ENCODE data around the gene RAPSN. TPM values are rescaled to one million over a fixed set of nuclear protein-coding genes. Genes with fewer than 3 reads are reported as not detected.

The RAPSN gene
- total RNA-seq, 1 donor from 2014 or later: 2.2 TPM

DNA sequence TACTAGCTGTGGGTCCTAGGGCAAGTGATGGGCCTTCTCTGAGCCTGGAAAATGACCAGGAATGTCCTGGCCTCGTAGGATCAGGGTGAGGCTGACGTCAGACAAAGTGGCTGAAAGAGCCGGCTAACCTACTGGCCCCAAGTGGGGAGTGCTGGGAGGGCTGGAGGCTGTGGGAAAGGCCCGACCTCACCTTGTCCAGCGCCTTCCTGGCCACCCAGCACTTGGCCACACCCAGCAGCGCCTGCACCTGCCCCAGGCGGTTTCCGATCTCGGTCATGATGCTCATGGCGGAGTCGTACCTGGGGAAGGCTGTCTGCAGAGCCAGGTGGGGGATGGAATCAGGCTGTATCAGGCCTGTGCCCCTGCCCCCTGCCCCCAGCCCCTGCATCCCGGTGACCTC lies 7.5 kb downstream of the RAPSN start:
- Histone ChIP-seq H3K4me1 (peaks cover 20% of the 10 kb centered on the region), H3K9me3 (replicated peaks) (no peaks in the 10 kb centered on the region), H3K27ac (replicated peaks) (no peak overlapping the region), H3K36me3 (no peaks in the 10 kb centered on the region), H3K4me3 (no peak overlapping the region), H3K27me3 (ENCODE audit: low read depth) (no peaks in the 10 kb centered on the region)
- TF ChIP-seq, protein P1, sequence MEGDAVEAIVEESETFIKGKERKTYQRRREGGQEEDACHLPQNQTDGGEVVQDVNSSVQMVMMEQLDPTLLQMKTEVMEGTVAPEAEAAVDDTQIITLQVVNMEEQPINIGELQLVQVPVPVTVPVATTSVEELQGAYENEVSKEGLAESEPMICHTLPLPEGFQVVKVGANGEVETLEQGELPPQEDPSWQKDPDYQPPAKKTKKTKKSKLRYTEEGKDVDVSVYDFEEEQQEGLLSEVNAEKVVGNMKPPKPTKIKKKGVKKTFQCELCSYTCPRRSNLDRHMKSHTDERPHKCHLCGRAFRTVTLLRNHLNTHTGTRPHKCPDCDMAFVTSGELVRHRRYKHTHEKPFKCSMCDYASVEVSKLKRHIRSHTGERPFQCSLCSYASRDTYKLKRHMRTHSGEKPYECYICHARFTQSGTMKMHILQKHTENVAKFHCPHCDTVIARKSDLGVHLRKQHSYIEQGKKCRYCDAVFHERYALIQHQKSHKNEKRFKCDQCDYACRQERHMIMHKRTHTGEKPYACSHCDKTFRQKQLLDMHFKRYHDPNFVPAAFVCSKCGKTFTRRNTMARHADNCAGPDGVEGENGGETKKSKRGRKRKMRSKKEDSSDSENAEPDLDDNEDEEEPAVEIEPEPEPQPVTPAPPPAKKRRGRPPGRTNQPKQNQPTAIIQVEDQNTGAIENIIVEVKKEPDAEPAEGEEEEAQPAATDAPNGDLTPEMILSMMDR (IDR thresholded peaks at IDR 0.05; ENCODE audit: borderline replicate concordance): no peak
- DNase-seq: no peak
- intact Hi-C loops (cut with micrococcal nuclease): loop anchor here (10.0 kb wide), 1 partner anchor 57 kb away; no protein-coding TSS in a partner anchor

DNA sequence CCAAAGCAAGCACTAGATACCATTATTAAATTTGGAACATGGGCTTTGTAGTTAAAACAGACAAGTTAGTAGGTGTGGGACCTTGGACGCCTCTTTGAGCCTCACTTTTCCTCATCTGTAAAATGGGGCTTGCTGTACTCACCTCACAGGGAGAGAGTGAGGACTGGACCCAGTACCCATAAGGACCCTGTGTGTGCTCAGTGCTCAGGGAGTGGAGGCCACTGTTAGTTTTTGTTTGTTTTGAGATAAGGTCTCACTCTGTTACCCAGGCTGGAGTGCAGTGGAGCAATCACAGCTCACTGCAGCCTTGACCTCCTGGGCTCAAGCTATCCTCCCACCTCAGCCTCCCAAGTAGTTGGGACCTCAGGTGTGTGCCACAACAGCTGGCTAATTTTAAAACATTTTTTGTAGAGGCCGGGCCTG lies 8.9 kb downstream of the RAPSN start:
- no peaks in the 10 kb centered on the region for H3K27me3 ChIP-seq (ENCODE audit: low read depth)
- H3K4me1 ChIP-seq: peaks cover 20% of the 10 kb centered on the region
- H3K9me3 ChIP-seq (replicated peaks): no peaks in the 10 kb centered on the region
- DNase-seq: no peak
- H3K27ac ChIP-seq (replicated peaks): no peak overlapping the region
- H3K36me3 ChIP-seq: no peaks in the 10 kb centered on the region
- intact Hi-C loops (cut with micrococcal nuclease): loop anchor here (10.0 kb wide), 1 partner anchor 55 kb away; no protein-coding TSS in a partner anchor
- TF ChIP-seq, protein P1 (IDR thresholded peaks at IDR 0.05; ENCODE audit: borderline replicate concordance): no peak
- no peak overlapping the region for H3K4me3 ChIP-seq

DNA sequence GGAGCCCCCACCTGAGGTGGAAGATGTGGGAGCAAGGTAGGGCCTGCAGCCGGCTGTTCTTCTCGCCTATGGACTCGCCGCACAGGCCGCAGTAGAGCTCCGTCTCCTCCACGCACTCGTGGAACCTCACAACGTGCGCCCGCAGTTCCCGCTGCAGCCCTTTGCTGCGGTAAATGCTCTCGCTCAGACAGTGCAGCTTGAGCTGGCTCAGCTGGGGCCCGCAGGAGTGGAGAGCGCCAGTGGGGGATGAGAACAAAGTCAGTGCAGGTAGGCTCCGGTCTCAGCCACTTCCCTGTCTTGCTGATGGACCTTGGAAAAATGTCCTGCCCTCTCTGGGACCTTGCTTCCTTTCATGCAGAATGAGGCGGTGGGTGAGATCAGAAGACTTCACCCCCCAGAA lies 10.2 kb downstream of the RAPSN start:
- peak overlapping the region; percentile 75 for H3K27ac ChIP-seq (replicated peaks)
- H3K4me1 ChIP-seq: peaks cover 29% of the 10 kb centered on the region
- H3K27me3 ChIP-seq (ENCODE audit: low read depth): no peaks in the 10 kb centered on the region
- TF ChIP-seq, protein P1 (IDR thresholded peaks at IDR 0.05; ENCODE audit: borderline replicate concordance): no peak
- H3K36me3 ChIP-seq: no peaks in the 10 kb centered on the region
- intact Hi-C loops (cut with micrococcal nuclease): no loop called here
- H3K4me3 ChIP-seq: no peak overlapping the region
- DNase-seq: no peak
- H3K9me3 ChIP-seq (replicated peaks): no peaks in the 10 kb centered on the region

DNA sequence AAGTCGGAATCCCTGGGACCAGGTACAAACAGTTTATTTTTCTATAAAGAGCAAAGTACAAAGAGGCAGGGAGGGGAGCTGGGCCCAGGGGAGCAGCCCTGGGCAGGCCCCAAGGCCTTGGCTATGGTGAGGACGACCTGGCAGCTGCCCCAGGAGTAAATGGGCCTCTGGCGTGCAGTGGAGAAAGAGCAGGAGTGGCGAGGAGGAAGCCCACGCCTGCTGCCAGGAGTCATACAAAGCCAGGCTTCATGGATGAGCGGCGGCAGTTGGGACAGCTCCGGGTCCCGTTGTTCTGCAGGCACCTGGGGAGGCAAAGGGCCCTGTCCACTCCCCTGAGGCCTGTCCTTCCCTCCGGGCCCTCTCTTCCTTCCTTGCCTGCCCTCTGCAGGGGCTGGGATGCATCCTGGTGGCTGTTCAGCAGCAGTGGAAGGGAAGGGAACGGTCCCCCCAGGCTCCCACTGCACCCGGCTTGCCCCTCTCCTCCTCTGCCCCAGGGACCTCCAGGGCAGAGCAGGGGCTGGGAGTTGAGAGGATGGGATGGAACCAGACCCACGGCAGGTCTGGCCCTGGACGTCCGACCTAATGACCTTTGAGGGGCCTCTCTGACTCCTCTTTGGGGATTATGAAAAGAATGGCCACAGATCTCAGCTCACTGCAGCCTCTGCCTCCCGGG lies 11.1 kb downstream of the RAPSN start:
- H3K27me3 ChIP-seq (ENCODE audit: low read depth): no peaks in the 10 kb centered on the region
- H3K36me3 ChIP-seq: no peaks in the 10 kb centered on the region
- TF ChIP-seq, protein P1 (IDR thresholded peaks at IDR 0.05; ENCODE audit: borderline replicate concordance): no peak
- peak; percentile 54 for DNase-seq
- H3K27ac ChIP-seq (replicated peaks): peak overlapping the region; percentile 75
- H3K4me1 ChIP-seq: peaks cover 22% of the 10 kb centered on the region
- intact Hi-C loops (cut with micrococcal nuclease): no loop called here
- no peaks in the 10 kb centered on the region for H3K9me3 ChIP-seq (replicated peaks)
- no peak overlapping the region for H3K4me3 ChIP-seq

DNA sequence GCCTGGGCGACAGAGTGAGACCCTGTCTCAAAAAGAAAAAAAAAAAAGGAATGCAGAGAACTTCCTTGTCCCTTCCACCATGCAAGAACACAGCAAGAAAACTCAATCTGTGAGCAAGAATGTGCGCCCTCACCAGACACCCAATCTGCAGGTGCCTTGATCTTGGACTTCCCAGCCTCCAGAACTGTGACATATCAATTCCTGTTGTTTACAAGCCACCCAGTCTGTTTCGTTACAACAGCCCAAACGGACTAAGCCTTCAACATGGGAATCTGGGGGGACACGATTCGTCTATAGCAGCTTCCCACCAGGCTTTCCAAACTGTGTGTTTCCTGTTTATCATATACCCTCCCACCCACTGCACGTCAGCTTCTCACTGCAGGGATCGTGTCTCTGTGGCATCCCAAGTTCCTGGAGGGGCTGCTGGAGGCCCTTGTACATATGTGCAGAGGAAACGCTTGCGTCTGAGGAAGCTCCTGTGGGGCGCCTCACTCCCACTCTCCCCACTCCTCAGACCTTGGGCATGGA lies 11.7 kb downstream of the RAPSN start:
- Histone ChIP-seq H3K27ac (replicated peaks) (peak overlapping the region; percentile 75), H3K4me3 (no peak overlapping the region), H3K27me3 (ENCODE audit: low read depth) (no peaks in the 10 kb centered on the region), H3K36me3 (no peaks in the 10 kb centered on the region), H3K4me1 (peaks cover 19% of the 10 kb centered on the region), H3K9me3 (replicated peaks) (no peaks in the 10 kb centered on the region)
- TF ChIP-seq, protein P1 (IDR thresholded peaks at IDR 0.05; ENCODE audit: borderline replicate concordance): no peak
- no peak for DNase-seq
- intact Hi-C loops (cut with micrococcal nuclease): no loop called here

All from left ventricle myocardium inferior (tissue), 1 donor.